ENCODE data around the gene PLXNB2.

PLXNB2 gene

GRCh38 chr22:50264104-50264745 is 43.2 kb downstream of the PLXNB2 start:
- H3K4me1 ChIP-seq (ENCODE audit: control insufficient read depth, insufficient read depth, low read length) = peaks cover 19% of the 10 kb centered on the region
- no peaks in the 10 kb centered on the region for H3K36me3 ChIP-seq (ENCODE audit: control insufficient read depth, insufficient read depth, low read length)
- WGBS, 2 experiments = 89 to 94% methylated on average over 15 of the region's 15 CpGs
- H3K27ac ChIP-seq (ENCODE audit: insufficient read depth, low read depth, low read length, poor library complexity, severe bottlenecking) = no peak overlapping the region
- H3K27me3 ChIP-seq (ENCODE audit: control insufficient read depth, insufficient read depth, low read length, poor library complexity, severe bottlenecking) = peaks cover 58% of the 10 kb centered on the region
- H3K4me3 ChIP-seq (ENCODE audit: insufficient read depth, low read depth, low read length) = no peak overlapping the region
- H3K9me3 ChIP-seq (ENCODE audit: control insufficient read depth, low read length) = no peaks in the 10 kb centered on the region

- H3K4me1 ChIP-seq (ENCODE audit: control insufficient read depth, insufficient read depth, low read length) = peaks cover 19% of the 10 kb centered on the region
- no peak overlapping the region for H3K27ac ChIP-seq (ENCODE audit: insufficient read depth, low read depth, low read length, poor library complexity, severe bottlenecking)
- 80 to 81% methylated on average over 9 of the region's 9 CpGs for WGBS, 2 experiments
- H3K9me3 ChIP-seq (ENCODE audit: control insufficient read depth, low read length) = no peaks in the 10 kb centered on the region
- no peak overlapping the region for H3K4me3 ChIP-seq (ENCODE audit: insufficient read depth, low read depth, low read length)
- no peaks in the 10 kb centered on the region for H3K36me3 ChIP-seq (ENCODE audit: control insufficient read depth, insufficient read depth, low read length)
- H3K27me3 ChIP-seq (ENCODE audit: control insufficient read depth, insufficient read depth, low read length, poor library complexity, severe bottlenecking) = peaks cover 46% of the 10 kb centered on the region
Observed at GRCh38 chr22:50262973-50263617, 44.4 kb downstream of the PLXNB2 start.

GRCh38 chr22:50262460-50262911 is 45.0 kb downstream of the PLXNB2 start:
- H3K4me1 ChIP-seq (ENCODE audit: control insufficient read depth, insufficient read depth, low read length) = peaks cover 19% of the 10 kb centered on the region
- no peak overlapping the region for H3K4me3 ChIP-seq (ENCODE audit: insufficient read depth, low read depth, low read length)
- H3K36me3 ChIP-seq (ENCODE audit: control insufficient read depth, insufficient read depth, low read length) = no peaks in the 10 kb centered on the region
- H3K27ac ChIP-seq (ENCODE audit: insufficient read depth, low read depth, low read length, poor library complexity, severe bottlenecking) = no peak overlapping the region
- H3K27me3 ChIP-seq (ENCODE audit: control insufficient read depth, insufficient read depth, low read length, poor library complexity, severe bottlenecking) = peaks cover 40% of the 10 kb centered on the region
- no peaks in the 10 kb centered on the region for H3K9me3 ChIP-seq (ENCODE audit: control insufficient read depth, low read length)
- 76 to 79% methylated on average over 7 of the region's 7 CpGs for WGBS, 2 experiments

DNA sequence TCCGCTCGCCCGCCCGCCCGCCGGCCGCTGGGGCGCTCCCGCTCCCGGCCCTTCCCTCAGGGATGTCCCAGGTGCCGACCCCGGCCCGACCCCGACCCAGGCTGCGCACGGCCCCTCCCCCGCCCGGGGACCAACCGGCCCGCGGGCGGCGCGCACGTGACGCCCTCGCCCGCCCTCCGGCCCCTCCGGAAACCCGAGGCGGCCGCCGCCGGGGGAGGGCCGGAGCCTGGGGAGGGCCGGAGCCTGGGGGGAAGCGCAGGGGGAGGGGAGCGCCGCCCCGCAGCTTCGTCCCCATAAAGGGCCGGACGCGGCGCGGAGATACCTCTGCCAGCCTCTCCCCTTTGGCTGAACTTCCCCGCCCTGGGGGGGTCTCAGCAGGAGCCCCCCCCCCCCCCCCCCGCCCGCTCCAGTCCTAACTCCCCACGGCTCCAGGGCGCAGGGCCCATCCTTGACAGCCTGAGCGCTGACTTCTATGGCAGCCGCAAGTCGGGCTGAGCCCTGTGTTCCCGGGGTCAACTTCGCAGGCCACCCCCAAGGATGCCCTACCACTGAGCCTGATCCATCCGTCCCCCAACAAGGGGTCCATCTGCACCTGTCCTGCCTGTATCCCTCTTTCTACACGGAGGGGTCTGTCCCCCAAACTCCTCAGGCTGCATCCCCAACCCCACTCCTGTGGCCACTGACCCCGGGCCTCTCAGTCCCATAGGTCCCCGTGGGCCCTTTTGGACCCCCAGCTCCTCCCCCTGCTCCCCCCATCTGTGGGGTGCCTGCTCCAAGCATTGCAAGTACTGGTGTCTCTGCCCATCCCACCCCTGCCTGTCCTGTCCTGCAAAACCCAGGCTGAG is 45.6 kb downstream of the PLXNB2 start, which contains the start of gene MAPK12:
MAPK12 (minus strand) TSS at position 69 of the 845 bp plus-strand sequence. CDS start 174 bp downstream, outside the sequence.
- Histone ChIP-seq H3K9me3 (ENCODE audit: control insufficient read depth, low read length) (no peaks in the 10 kb centered on the region), H3K4me1 (ENCODE audit: control insufficient read depth, insufficient read depth, low read length) (peaks cover 19% of the 10 kb centered on the region), H3K27me3 (ENCODE audit: control insufficient read depth, insufficient read depth, low read length, poor library complexity, severe bottlenecking) (peaks cover 34% of the 10 kb centered on the region), H3K27ac (ENCODE audit: insufficient read depth, low read depth, low read length, poor library complexity, severe bottlenecking) (no peak within 1 kb of the TSS), H3K36me3 (ENCODE audit: control insufficient read depth, insufficient read depth, low read length) (no peaks in the 10 kb centered on the region), H3K4me3 (ENCODE audit: insufficient read depth, low read depth, low read length) (peak within 1 kb of the TSS; percentile 53)
- 6% methylated on average over 61 of the region's 61 CpGs for WGBS, 2 experiments

DNA sequence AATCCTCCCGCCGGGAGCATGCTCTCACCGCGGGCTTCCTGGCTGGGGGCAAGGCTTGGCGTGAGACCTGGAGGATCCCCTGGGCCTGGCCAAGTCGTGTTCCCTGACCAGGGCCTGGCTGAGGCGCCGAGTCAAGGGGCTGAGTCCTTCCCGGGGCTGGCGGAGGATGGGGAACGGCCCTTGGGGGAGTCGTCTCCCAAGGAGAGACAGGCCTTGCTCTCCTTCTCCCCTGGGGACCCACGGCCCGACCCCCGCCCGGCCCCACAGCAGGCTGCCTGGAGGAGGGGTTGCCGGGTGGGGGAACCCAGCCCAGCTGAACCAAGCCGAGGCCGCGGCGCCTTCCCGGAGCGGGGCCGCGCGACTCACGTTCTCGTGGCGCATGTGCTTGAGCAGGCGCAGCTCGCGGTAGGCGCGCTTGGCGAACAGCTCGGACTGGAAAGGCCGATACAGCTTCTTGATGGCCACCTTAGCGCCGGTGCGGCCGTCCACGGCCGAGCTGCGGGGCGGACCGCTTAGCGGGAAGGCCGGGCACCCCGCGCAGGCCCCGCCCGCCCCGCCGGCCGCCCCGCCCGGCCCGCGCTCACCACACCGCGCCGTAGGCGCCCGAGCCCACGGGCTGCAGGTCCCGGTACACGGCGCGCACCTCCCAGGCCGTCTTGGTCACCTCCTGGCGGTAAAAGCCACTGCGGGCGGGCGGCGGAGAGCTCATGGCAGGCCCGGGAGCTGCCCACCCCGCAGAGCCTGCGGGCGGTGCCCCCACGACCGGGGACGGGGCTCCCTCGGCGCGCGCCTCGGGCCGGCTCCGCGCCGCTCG is 46.4 kb downstream of the PLXNB2 start:
- no peak overlapping the region for H3K27ac ChIP-seq (ENCODE audit: insufficient read depth, low read depth, low read length, poor library complexity, severe bottlenecking)
- 1% methylated on average over 92 of the region's 92 CpGs for WGBS, 2 experiments

GRCh38 chr22:50260434-50260800 is 47.0 kb downstream of the PLXNB2 start:
- Histone ChIP-seq H3K4me3 (ENCODE audit: insufficient read depth, low read depth, low read length) (peak overlapping the region; percentile 53), H3K9me3 (ENCODE audit: control insufficient read depth, low read length) (no peaks in the 10 kb centered on the region), H3K4me1 (ENCODE audit: control insufficient read depth, insufficient read depth, low read length) (peaks cover 19% of the 10 kb centered on the region), H3K36me3 (ENCODE audit: control insufficient read depth, insufficient read depth, low read length) (no peaks in the 10 kb centered on the region), H3K27me3 (ENCODE audit: control insufficient read depth, insufficient read depth, low read length, poor library complexity, severe bottlenecking) (peaks cover 24% of the 10 kb centered on the region), H3K27ac (ENCODE audit: insufficient read depth, low read depth, low read length, poor library complexity, severe bottlenecking) (no peak overlapping the region)
- 35 to 37% methylated on average over 11 of the region's 11 CpGs for WGBS, 2 experiments

More for the DNA sequence above, 46.4 kb downstream of the PLXNB2 start:
- Histone ChIP-seq H3K9me3 (ENCODE audit: control insufficient read depth, low read length) (no peaks in the 10 kb centered on the region), H3K27me3 (ENCODE audit: control insufficient read depth, insufficient read depth, low read length, poor library complexity, severe bottlenecking) (peaks cover 25% of the 10 kb centered on the region), H3K4me1 (ENCODE audit: control insufficient read depth, insufficient read depth, low read length) (peaks cover 19% of the 10 kb centered on the region), H3K36me3 (ENCODE audit: control insufficient read depth, insufficient read depth, low read length) (no peaks in the 10 kb centered on the region), H3K4me3 (ENCODE audit: insufficient read depth, low read depth, low read length) (peak overlapping the region; percentile 53)

DNA sequence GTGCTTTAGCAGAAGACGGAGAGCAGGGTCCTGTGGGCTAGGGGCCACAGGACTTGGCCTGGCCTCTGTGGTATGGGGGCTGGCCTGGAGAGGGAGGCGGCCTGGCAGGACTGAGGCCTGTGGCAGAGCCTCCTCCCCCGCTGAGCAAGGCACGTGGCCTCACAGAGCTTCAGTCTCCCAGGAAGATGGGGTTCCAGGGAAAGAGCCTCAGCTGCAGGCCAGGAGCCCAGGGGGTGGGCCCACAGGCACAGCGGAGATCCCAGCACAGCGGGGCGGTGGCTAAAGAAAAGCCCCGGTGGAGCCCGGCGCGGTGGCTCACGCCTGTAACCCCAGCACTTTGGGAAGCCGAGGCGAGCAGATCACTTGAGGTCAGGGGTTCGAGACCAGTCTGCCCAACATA is 48.1 kb downstream of the PLXNB2 start:
- 85 to 88% methylated on average over 15 of the region's 15 CpGs for WGBS, 2 experiments
- Histone ChIP-seq H3K27me3 (ENCODE audit: control insufficient read depth, insufficient read depth, low read length, poor library complexity, severe bottlenecking) (peaks cover 21% of the 10 kb centered on the region), H3K4me1 (ENCODE audit: control insufficient read depth, insufficient read depth, low read length) (peaks cover 19% of the 10 kb centered on the region), H3K4me3 (ENCODE audit: insufficient read depth, low read depth, low read length) (no peak overlapping the region), H3K36me3 (ENCODE audit: control insufficient read depth, insufficient read depth, low read length) (no peaks in the 10 kb centered on the region), H3K9me3 (ENCODE audit: control insufficient read depth, low read length) (no peaks in the 10 kb centered on the region), H3K27ac (ENCODE audit: insufficient read depth, low read depth, low read length, poor library complexity, severe bottlenecking) (no peak overlapping the region)

DNA sequence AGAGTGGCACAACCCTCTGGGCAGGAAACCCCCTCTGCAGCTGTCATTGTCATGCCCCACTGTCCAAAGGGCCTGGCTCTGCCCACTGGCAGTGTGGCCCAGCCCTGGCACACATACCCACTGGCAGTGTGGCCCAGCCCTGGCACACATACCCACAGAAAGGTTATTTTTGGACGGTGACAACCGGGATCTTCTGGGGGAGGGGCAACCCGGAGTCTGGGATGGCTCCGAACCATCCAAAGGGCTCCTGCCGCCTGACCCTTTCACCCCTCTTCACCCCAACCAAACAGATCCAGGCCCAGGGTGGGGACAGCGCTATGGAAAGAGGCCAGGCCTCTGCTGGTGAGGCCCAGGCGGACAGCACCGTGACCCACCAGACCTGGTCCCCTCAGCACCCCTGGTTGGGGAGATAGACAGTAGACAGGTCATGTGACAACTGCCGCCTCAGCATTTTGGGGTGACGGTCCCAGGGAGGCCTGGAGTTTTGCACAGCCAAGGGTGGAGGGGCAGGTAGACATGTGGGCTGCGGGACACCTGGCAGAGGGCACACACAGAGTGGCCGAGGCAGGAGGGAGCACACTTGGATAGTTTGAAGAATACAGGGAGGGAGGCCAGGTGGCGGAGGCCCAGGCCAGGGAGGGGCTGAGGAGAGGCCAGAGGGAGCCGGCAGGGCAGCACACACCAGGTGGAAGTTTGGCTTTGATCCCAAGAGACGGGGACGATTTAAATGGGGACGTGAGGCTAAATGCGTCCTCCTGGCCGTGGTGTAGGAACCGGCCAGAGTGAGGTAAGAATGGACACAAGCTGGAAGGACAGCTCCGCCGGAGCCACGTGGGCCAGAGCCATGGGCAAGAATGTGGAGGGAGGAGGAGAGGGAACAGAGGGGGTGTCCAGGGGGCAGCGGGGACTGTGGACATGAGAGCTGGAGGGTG is 48.8 kb downstream of the PLXNB2 start:
- Histone ChIP-seq H3K36me3 (ENCODE audit: control insufficient read depth, insufficient read depth, low read length) (no peaks in the 10 kb centered on the region), H3K4me1 (ENCODE audit: control insufficient read depth, insufficient read depth, low read length) (peaks cover 19% of the 10 kb centered on the region), H3K27ac (ENCODE audit: insufficient read depth, low read depth, low read length, poor library complexity, severe bottlenecking) (no peak overlapping the region), H3K4me3 (ENCODE audit: insufficient read depth, low read depth, low read length) (no peak overlapping the region), H3K27me3 (ENCODE audit: control insufficient read depth, insufficient read depth, low read length, poor library complexity, severe bottlenecking) (peaks cover 21% of the 10 kb centered on the region), H3K9me3 (ENCODE audit: control insufficient read depth, low read length) (no peaks in the 10 kb centered on the region)
- 90 to 92% methylated on average over 24 of the region's 24 CpGs for WGBS, 2 experiments
